SK-N-SH treated with all-trans-retinoic acid at 6 μM for 48 hours (cell line): ENCODE measurements around the gene EPRS1.

Source experiments
- ATAC-seq: fragments of 200-7000 bp; cut with Tn5 transposase; 3 replicates; pipeline ENCODE4 v1.9.1; 2020; ENCODE audit warnings: mild to moderate bottlenecking, moderate library complexity
- ARNTL ChIP-seq: fragments of 450-650 bp; formaldehyde crosslinking; IDR thresholded peaks from 2 replicates; pipeline ENCODE4 v1.5.0; 2020; ENCODE audit warnings: low read depth, mild to moderate bottlenecking, moderate library complexity, borderline replicate concordance
- BACH2 ChIP-seq: fragments of 250-450 bp; sonication (Bioruptor Pico); IDR thresholded peaks from 2 replicates; pipeline ENCODE4 v1.9.0; 2021; ENCODE audit warnings: mild to moderate bottlenecking, borderline replicate concordance
- CSDC2 ChIP-seq: fragments of 250-450 bp; sonication (Bioruptor Pico); IDR thresholded peaks from 2 replicates; pipeline ENCODE4 v1.5.0; 2020; ENCODE audit warnings: mild to moderate bottlenecking, moderate library complexity
- OSR1 ChIP-seq: fragments of 250-450 bp; sonication (Bioruptor Pico); IDR thresholded peaks from 2 replicates; pipeline ENCODE4 v1.8.0; 2022; ENCODE audit warnings: moderate library complexity, mild to moderate bottlenecking, inconsistent platforms
- PPARA ChIP-seq: fragments of 250-450 bp; sonication (Bioruptor Pico); IDR thresholded peaks from 2 replicates; pipeline ENCODE4 v1.5.0; 2020; ENCODE audit warnings: mild to moderate bottlenecking, borderline replicate concordance
- RARB ChIP-seq: fragments of 250-450 bp; sonication (Bioruptor Pico); IDR thresholded peaks from 2 replicates; pipeline ENCODE4 v1.8.0; 2021; ENCODE audit warnings: mild to moderate bottlenecking, moderate library complexity
- ZC3H10 ChIP-seq: fragments of 250-450 bp; sonication (Bioruptor Pico); IDR thresholded peaks from 2 replicates; pipeline ENCODE4 v1.5.1; 2021; ENCODE audit warnings: mild to moderate bottlenecking, moderate library complexity
- ZFP3 ChIP-seq: fragments of 250-450 bp; sonication (Bioruptor Pico); IDR thresholded peaks from 2 replicates; pipeline ENCODE4 v1.5.0; 2020; ENCODE audit warnings: mild to moderate bottlenecking, moderate library complexity
- ZNF70 ChIP-seq: fragments of 450-650 bp; formaldehyde crosslinking; IDR thresholded peaks from 2 replicates; pipeline ENCODE4 v1.5.0; 2020; ENCODE audit warnings: mild to moderate bottlenecking, moderate library complexity
- ZNF8 ChIP-seq: fragments of 450-650 bp; formaldehyde crosslinking; IDR thresholded peaks from 2 replicates; pipeline ENCODE4 v1.5.0; 2020; ENCODE audit warnings: mild to moderate bottlenecking, moderate library complexity
- TF ChIP-seq, protein P1 (sequence below): fragments of 250-450 bp; sonication (Bioruptor Pico); IDR thresholded peaks from 2 replicates; pipeline ENCODE4 v1.5.1; 2020; ENCODE audit warnings: low read depth, mild to moderate bottlenecking, moderate library complexity
- TF ChIP-seq, protein P2 (sequence below): fragments of 250-450 bp; sonication (Bioruptor Pico); IDR thresholded peaks from 2 replicates; pipeline ENCODE4 v1.5.0; 2020; ENCODE audit warnings: mild to moderate bottlenecking, moderate library complexity
- TF ChIP-seq, protein P3 (sequence below): fragments of 250-450 bp; sonication (Bioruptor Pico); IDR thresholded peaks from 2 replicates; pipeline ENCODE4 v1.5.1; 2021; ENCODE audit warnings: mild to moderate bottlenecking, moderate library complexity
- TF ChIP-seq, protein P4 (sequence below): fragments of 250-450 bp; sonication (Bioruptor Pico); IDR thresholded peaks from 2 replicates; pipeline ENCODE4 v1.8.0; 2020; ENCODE audit warnings: mild to moderate bottlenecking, moderate library complexity, borderline replicate concordance

EPRS1 gene

DNA sequence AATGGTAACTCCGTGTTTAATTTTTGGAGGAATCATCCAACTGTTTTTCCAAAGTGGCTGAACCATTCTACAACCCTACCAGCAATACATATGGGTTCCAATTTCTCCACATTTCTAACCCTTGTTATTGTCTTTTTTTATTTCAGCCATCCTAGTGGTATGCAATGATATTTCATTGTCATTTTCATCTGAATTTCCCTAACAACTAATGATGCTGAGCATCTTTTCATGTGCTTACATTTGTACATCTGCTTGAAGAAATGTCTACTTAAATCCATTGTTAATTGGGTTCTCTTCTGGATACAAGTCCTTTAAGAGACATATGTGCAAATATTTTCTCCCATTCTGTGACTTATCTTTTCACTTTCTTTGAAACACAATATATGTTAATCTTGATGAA, 43.3 kb downstream of the EPRS1 start (continued):
- TF ChIP-seq RARB = no peak

DNA sequence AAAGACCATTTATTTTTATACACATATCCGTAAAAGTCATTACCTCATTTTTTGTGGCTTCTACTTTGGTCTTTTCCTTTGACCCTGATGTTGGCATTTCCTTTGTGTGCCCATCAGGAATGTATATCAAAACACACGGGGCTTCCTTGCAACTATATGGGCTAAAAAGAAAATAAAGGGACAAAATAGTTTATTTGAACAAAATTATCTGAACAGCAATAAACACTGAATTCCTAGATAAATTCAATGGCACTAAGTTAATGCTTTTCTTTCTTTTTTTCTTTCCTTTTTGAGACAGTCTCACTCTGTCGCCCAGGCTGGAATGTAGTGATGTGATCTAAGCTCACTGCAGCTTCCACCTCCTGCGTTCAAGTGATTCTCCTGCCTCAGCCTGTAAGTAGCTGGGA, 45.2 kb downstream of the EPRS1 start:
- no peak for ATAC-seq
- TF ChIP-seq ZC3H10 (CRISPR knock-in tag) (no peak), ZFP3 (CRISPR knock-in tag) (no peak), ZNF8 (CRISPR knock-in tag) (no peak), ZNF70 (CRISPR knock-in tag) (no peak), BACH2 (CRISPR knock-in tag) (no peak), PPARA (CRISPR knock-in tag) (no peak)
- TF ChIP-seq, protein P1, sequence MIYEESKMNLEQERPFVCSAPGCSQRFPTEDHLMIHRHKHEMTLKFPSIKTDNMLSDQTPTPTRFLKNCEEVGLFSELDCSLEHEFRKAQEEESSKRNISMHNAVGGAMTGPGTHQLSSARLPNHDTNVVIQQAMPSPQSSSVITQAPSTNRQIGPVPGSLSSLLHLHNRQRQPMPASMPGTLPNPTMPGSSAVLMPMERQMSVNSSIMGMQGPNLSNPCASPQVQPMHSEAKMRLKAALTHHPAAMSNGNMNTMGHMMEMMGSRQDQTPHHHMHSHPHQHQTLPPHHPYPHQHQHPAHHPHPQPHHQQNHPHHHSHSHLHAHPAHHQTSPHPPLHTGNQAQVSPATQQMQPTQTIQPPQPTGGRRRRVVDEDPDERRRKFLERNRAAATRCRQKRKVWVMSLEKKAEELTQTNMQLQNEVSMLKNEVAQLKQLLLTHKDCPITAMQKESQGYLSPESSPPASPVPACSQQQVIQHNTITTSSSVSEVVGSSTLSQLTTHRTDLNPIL (CRISPR knock-in tag) = no peak

DNA sequence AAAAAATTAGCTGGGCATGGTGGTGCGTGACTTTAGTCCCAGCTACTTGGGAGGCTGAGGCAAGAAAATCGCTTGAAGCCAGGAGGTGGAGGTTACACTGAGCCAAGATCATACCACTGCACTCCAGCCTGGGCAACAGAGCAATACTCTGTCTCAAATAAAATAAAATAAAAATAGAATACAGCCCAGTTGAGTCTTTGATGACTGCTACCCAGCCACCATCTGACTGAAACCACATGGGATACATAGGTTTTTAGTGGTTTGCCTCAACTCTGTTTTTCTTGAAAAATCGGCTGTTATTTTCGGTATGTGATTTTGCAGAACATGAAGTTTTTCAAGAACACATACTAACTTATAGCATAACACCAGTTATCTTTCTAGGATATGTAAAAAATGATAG, 46.5 kb downstream of the EPRS1 start:
- no peak for ATAC-seq
- TF ChIP-seq, protein P2, sequence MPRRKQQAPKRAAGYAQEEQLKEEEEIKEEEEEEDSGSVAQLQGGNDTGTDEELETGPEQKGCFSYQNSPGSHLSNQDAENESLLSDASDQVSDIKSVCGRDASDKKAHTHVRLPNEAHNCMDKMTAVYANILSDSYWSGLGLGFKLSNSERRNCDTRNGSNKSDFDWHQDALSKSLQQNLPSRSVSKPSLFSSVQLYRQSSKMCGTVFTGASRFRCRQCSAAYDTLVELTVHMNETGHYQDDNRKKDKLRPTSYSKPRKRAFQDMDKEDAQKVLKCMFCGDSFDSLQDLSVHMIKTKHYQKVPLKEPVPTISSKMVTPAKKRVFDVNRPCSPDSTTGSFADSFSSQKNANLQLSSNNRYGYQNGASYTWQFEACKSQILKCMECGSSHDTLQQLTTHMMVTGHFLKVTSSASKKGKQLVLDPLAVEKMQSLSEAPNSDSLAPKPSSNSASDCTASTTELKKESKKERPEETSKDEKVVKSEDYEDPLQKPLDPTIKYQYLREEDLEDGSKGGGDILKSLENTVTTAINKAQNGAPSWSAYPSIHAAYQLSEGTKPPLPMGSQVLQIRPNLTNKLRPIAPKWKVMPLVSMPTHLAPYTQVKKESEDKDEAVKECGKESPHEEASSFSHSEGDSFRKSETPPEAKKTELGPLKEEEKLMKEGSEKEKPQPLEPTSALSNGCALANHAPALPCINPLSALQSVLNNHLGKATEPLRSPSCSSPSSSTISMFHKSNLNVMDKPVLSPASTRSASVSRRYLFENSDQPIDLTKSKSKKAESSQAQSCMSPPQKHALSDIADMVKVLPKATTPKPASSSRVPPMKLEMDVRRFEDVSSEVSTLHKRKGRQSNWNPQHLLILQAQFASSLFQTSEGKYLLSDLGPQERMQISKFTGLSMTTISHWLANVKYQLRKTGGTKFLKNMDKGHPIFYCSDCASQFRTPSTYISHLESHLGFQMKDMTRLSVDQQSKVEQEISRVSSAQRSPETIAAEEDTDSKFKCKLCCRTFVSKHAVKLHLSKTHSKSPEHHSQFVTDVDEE (CRISPR knock-in tag) = no peak
- TF ChIP-seq CSDC2 (CRISPR knock-in tag) (no peak), PPARA (CRISPR knock-in tag) (no peak), RARB (no peak), ARNTL (CRISPR knock-in tag) (no peak), ZC3H10 (CRISPR knock-in tag) (no peak), OSR1 (CRISPR knock-in tag) (no peak)
- TF ChIP-seq, protein P3, sequence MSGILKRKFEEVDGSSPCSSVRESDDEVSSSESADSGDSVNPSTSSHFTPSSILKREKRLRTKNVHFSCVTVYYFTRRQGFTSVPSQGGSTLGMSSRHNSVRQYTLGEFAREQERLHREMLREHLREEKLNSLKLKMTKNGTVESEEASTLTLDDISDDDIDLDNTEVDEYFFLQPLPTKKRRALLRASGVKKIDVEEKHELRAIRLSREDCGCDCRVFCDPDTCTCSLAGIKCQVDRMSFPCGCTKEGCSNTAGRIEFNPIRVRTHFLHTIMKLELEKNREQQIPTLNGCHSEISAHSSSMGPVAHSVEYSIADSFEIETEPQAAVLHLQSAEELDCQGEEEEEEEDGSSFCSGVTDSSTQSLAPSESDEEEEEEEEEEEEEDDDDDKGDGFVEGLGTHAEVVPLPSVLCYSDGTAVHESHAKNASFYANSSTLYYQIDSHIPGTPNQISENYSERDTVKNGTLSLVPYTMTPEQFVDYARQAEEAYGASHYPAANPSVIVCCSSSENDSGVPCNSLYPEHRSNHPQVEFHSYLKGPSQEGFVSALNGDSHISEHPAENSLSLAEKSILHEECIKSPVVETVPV (CRISPR knock-in tag) = no peak
- TF ChIP-seq, protein P4, sequence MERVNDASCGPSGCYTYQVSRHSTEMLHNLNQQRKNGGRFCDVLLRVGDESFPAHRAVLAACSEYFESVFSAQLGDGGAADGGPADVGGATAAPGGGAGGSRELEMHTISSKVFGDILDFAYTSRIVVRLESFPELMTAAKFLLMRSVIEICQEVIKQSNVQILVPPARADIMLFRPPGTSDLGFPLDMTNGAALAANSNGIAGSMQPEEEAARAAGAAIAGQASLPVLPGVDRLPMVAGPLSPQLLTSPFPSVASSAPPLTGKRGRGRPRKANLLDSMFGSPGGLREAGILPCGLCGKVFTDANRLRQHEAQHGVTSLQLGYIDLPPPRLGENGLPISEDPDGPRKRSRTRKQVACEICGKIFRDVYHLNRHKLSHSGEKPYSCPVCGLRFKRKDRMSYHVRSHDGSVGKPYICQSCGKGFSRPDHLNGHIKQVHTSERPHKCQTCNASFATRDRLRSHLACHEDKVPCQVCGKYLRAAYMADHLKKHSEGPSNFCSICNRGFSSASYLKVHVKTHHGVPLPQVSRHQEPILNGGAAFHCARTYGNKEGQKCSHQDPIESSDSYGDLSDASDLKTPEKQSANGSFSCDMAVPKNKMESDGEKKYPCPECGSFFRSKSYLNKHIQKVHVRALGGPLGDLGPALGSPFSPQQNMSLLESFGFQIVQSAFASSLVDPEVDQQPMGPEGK (CRISPR knock-in tag) = no peak
- TF ChIP-seq, protein P1 (CRISPR knock-in tag) = no peak
- TF ChIP-seq, all 23 proteins: peak for 0
